Activated CD8-positive, alpha-beta memory T cell treated with anti-CD3 and anti-CD28 coated beads, Interleukin-2, amount 10 ng/mL, durations not matched to agents 7 days and 5 days (primary cell): ENCODE data around the gene PTPRN2. TPM values are rescaled to one million over a fixed set of nuclear protein-coding genes. Genes with fewer than 3 reads are reported as not detected.

ENCODE experiments used
- ATAC-seq: fragments of 150-1000 bp; cut with Tn5 transposase; one replicate; pipeline ENCODE4 v1.10.0; 2021; ENCODE audit warnings: moderate library complexity
- CTCF ChIA-PET: fragments of 350-600 bp; sonication (Branson Sonifier 250); formaldehyde crosslinking; loops from one replicate; lab custom pipeline; 2021; ENCODE audit warnings: antibody characterized with exemption; lab: Charles Lee
- DNase-seq: peaks from one replicate; pipeline ENCODE4 v3.0.0-alpha.2; 2020
- H3K27ac Mint-ChIP-seq: one replicate; pipeline ENCODE4 v1.8.0; 2021; ENCODE audit warnings: mild to moderate bottlenecking, mixed read lengths
- H3K27me3 Mint-ChIP-seq: one replicate; pipeline ENCODE4 v1.8.0; 2021; ENCODE audit warnings: mixed read lengths
- H3K36me3 Mint-ChIP-seq: one replicate; pipeline ENCODE4 v1.8.0; 2021; ENCODE audit warnings: mild to moderate bottlenecking, mixed read lengths
- H3K4me1 Mint-ChIP-seq: one replicate; pipeline ENCODE4 v1.8.0; 2021; ENCODE audit warnings: mixed read lengths
- H3K4me3 Mint-ChIP-seq: one replicate; pipeline ENCODE4 v1.8.0; 2021; ENCODE audit warnings: mild to moderate bottlenecking, moderate library complexity, mixed read lengths
- H3K9me3 Mint-ChIP-seq: one replicate; pipeline ENCODE4 v1.8.0; 2022; ENCODE audit warnings: low read depth, mixed read lengths
- total RNA-seq, 2 experiments: library from RNA; stranded (reverse); gene quantifications; one replicate each; pipeline ENCODE4 v1.2.3, GENCODE V29; 2021

Gene PTPRN2
- total RNA-seq, 2 experiments from 2014 or later = 3.2 to 5.7 TPM

DNA sequence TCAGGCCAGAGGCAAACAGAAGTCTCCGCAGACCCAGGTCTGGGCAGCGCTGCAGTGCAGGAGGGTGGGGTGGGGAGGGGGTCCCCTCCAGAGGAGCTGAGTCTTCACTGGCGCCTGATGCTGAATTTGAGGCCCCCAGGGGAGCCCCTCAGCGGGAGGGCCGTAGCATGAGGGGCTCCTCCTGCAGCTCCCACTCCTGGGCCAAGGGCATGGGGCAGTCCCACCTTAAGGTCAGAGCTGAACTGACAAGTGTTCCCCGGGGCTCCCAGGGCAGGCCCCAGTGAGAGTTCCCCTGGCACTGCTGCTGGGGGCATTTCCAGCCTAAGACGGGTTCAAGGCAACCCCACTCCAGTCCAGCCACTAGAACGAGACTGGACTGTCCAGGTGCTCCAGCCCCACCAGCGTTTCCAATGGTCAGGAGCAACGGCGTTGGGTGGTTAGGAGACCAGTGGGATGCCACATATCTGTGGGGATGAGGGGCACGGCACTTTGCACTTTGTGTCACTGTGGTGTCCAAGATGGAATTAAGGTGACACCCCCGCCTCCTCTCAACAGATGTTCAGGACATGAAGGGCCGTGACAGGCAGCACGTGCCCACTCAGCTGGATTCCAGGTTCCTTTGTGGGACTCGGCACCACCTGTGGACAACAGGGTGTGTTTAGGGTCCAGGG, 139.1 kb downstream of the PTPRN2 start:
- ATAC-seq = no peak
- no peaks in the 10 kb centered on the region for H3K27me3 Mint-ChIP-seq
- H3K27ac Mint-ChIP-seq = no peak overlapping the region
- no peaks in the 10 kb centered on the region for H3K36me3 Mint-ChIP-seq
- H3K4me3 Mint-ChIP-seq = no peak overlapping the region
- no peaks in the 10 kb centered on the region for H3K4me1 Mint-ChIP-seq
- CTCF ChIA-PET = no interaction called here
- no peak for DNase-seq
- H3K9me3 Mint-ChIP-seq = no peaks in the 10 kb centered on the region

DNA sequence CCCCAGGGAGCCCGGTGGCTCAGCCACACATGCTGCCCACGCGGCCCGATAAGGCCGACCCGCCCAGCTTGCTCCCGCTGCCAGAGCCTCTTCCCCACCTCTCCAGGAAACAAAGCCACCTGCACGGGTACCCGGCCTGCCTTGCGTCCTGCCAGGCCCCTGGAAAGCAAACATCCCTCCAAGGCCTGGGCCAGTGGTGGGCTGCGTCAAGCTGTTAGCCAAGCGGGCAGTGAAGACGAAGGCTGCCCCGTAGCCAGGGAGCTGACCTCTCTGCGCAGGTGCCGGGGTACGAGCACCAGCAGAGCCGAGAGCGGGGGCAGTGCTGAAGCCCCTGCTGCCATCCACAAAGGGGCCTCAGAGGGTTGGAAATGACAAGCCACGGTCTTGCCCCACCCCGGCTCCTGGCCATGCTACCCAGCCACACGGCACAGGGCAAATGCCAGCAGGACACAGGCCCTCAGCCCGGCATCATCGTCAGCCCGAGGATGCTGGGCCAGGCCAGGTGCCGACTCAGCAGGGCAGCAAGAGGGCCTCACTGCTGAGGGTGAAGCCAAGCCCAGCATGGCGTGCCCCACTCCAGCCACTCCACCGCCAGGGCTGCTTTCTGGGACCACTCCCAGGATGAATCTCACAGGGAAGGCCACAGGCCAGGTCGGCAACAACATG, 140.0 kb downstream of the PTPRN2 start:
- Mint-ChIP-seq H3K4me3 (no peak overlapping the region), H3K36me3 (no peaks in the 10 kb centered on the region), H3K27ac (no peak overlapping the region), H3K9me3 (no peaks in the 10 kb centered on the region), H3K4me1 (no peaks in the 10 kb centered on the region), H3K27me3 (no peaks in the 10 kb centered on the region)
- ATAC-seq (no peak), DNase-seq (no peak)
- CTCF ChIA-PET = no interaction called here

DNA sequence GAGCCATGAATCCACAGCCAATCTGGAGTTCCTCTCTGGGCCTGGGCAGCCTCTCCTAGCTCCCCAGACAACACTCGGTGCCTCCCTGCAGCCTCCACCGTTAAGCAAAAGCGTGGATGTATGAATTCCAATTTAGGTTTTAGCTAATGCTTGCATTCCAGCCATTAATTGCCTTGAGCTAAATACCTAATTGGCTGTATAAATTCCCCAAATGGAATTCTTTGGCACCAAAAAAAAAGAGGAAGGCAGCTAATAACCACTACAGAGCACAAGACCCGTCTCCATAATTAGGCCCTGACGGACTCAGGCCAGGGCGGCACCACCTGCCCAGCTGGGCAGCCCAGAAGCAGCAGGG, 140.5 kb downstream of the PTPRN2 start:
- ATAC-seq = no peak
- Mint-ChIP-seq H3K36me3 (no peaks in the 10 kb centered on the region), H3K4me3 (no peak overlapping the region), H3K9me3 (no peaks in the 10 kb centered on the region), H3K27ac (no peak overlapping the region), H3K4me1 (no peaks in the 10 kb centered on the region), H3K27me3 (no peaks in the 10 kb centered on the region)
- DNase-seq = no peak
- CTCF ChIA-PET = no interaction called here

DNA sequence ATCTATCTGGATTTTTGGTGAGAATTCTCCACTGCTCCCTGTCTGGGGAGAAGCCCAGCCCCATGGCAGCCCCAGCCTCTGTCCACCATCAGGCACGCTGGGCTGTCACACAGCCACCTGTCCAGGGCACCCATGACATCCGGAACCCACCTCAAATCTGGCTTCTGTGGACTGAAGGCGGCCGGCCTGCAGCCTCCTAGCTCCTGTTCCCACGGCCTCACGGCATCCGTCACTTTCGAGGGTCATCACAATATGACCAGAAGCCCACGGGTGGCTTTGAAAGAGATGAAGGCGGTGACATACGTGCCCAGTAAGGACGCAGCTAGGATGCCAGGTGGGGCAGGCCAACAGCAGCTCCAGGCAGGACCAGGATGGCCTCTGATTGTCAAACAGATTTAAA, 140.9 kb downstream of the PTPRN2 start:
- ATAC-seq = no peak
- H3K27me3 Mint-ChIP-seq = no peaks in the 10 kb centered on the region
- H3K27ac Mint-ChIP-seq = no peak overlapping the region
- H3K9me3 Mint-ChIP-seq = no peaks in the 10 kb centered on the region
- no peaks in the 10 kb centered on the region for H3K4me1 Mint-ChIP-seq
- no peaks in the 10 kb centered on the region for H3K36me3 Mint-ChIP-seq
- DNase-seq = no peak
- CTCF ChIA-PET = no interaction called here
- no peak overlapping the region for H3K4me3 Mint-ChIP-seq

DNA sequence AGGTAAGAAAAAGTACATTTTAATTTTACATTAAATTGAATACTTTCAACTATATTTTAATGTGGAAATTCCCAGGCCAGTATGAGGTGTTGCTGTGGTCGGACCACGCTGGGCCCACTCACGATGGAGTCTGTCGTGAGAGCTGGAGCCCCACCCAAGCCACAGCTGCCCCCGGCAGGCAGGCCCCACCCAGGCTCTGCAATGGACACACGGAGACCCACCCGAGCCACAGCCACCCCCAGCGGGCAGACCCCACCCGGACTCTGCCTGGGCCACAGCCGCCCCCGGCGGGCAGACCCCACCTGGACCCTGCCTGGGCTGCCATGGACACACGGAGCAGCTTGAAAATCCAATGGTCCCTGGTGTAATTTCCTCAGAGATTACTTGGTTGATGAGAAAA, 141.3 kb downstream of the PTPRN2 start:
- Mint-ChIP-seq H3K27ac (no peak overlapping the region), H3K4me3 (no peak overlapping the region), H3K4me1 (no peaks in the 10 kb centered on the region), H3K9me3 (peaks cover 3% of the 10 kb centered on the region), H3K27me3 (no peaks in the 10 kb centered on the region), H3K36me3 (no peaks in the 10 kb centered on the region)
- CTCF ChIA-PET = no interaction called here
- DNase-seq = no peak
- no peak for ATAC-seq

DNA sequence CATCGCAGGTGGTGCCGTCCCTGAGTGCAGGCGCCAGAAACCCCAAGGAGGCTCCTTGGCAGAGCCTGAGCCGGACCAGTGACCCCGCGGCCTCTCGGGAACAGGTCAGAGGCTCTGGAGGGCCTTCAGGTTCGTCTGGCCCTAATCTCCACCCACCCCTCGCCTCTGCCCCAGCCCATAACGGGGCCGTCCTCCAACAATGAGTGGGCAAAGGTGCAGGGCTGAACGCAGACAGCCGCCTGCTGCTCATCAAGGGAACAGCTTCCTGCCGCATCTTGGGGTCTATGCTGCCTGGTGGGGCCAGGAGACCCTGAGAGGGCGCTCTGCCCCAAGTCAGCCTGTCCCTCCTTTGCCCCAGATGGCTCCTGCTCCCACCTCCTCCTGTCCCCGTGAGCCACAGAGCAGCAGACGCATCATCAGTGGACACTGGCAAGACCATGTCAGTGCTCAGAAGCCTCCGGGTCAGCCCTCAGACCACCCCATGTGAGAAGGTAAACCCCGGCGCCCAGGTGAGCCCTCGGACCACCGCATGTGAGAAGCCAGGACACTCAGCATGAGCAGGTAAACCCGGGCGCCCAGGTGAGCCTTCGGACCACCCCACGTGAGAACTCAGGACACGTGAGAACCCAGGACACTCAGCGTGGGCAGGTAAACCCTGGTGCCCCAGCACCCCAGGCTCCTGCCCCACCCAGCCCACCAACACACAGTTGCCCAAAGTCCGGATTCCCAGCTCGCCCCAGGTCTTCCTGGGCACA, 142.0 kb downstream of the PTPRN2 start:
- no peak for ATAC-seq
- H3K4me3 Mint-ChIP-seq = no peak overlapping the region
- CTCF ChIA-PET = no interaction called here
- H3K27ac Mint-ChIP-seq = no peak overlapping the region
- H3K4me1 Mint-ChIP-seq = no peaks in the 10 kb centered on the region
- H3K36me3 Mint-ChIP-seq = no peaks in the 10 kb centered on the region
- no peak for DNase-seq
- no peaks in the 10 kb centered on the region for H3K27me3 Mint-ChIP-seq
- H3K9me3 Mint-ChIP-seq = peaks cover 9% of the 10 kb centered on the region

DNA sequence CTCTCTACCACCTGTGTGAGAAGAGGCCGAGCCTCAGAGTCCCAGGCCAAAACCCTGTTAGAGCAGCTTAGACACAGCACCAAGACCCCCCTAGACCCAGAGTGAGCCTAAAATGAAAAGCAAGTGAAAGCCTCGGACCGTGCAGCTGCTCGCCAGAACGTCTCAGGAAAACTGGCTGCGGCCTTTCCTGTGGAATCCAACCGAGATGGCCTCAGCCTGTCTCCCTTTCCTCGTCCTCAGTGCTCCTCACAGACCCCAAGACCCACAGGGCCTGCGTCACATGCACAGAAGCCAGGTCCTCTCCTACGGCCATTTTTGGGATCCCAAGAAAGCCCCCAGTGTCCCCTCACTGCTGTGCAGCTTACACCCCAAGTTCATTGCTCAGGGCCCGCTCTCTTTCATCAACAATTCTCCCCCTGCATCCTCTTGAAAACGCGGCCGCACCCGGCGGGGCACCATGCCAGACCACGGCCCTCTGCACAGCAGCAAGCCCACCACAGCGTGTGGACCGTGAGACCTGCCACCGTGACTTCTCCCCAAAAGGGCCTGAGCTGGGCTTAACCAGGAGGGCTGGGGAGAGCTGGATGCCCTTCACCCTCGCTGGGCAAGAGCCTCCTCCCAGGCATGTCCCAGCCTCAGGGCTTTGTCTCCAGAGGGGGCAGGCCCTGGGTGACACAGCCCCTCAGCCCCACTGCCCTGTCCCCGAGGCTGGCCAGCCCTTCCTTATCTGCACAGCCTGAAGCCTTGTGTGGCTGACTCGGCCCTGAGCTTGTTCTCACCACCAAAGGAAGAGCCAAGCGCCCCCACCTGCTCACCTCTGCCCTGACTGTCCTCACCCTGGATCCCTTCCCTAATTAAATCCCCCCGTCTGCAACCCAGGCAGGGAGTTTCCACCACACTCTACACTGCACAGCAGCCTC, 142.9 kb downstream of the PTPRN2 start:
- ATAC-seq (no peak), DNase-seq (no peak)
- H3K27me3 Mint-ChIP-seq = no peaks in the 10 kb centered on the region
- H3K4me1 Mint-ChIP-seq = no peaks in the 10 kb centered on the region
- no peak overlapping the region for H3K27ac Mint-ChIP-seq
- H3K9me3 Mint-ChIP-seq = peaks cover 14% of the 10 kb centered on the region
- no peak overlapping the region for H3K4me3 Mint-ChIP-seq
- H3K36me3 Mint-ChIP-seq = no peaks in the 10 kb centered on the region
- CTCF ChIA-PET = no interaction called here

DNA sequence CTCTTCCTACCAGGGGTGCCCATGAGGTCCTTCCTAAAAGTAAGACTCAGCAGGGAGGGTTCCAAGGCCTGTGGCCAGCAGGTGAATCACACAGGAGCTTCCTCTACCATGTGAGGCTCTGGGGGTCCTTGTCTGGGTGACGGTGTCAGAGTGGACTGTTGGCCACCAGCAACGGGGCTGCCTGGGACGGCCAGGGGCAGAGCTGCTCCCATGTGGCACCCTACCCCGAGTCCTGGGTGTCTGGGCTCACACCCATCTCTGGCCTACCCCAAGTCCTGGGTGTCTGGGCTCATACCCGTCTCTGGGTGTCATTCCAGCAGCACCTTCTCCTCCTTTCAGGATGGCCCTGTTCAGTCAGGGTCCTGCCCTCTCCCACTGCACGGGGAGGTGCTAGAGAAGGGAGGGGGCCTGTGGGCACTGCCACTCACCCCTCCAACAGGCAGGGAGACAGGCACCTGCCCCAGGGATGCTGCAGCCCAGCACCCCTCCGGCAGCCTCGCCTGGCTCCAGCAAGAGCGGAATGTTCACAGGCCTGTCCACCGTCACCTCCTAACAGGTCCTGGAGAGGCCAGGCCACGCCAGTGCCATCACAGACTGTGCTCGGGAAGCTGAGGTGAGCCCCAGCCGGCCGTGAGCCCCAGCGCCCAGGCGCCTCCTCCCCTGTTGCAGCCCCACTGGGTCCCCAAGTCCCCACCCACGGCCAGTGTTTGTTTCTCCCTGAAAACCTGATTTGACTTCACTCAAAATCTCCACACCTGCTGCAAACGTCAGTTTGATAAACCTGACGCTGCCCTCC, 143.7 kb downstream of the PTPRN2 start:
- CTCF ChIA-PET = no interaction called here

DNA sequence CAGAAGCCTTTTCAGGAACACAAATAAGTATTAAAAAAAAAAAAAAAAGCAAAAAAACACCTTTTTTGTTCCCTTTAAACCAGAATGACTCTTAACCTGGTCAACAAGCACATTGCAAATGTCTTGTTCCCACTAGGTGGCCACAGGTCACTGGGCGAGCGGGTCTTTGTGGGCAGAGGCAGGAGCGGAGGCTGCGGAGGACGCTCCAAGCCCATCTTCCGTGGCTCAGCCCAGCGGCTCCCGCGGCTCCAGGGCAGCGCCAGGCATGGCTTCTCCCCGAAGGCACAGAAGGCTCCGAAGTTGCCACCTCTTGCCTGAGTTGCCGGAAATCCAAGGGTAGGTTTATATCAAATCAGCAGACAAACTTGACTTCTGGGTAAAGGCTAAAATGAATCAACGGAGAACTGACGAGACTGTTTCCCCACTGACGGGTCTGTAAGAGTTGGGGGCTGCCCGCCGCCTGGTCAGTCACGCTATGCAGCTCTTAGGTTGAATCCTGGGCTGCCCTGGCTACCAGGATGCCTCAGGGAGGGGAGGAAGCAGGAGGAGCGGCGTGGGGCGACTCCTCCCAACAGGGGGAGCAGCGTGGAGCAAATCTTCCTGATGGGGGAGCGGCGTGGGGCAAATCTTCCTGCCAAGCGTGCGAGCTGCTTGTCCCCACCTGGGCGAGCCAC, 144.5 kb downstream of the PTPRN2 start:
- Mint-ChIP-seq H3K4me1 (no peaks in the 10 kb centered on the region), H3K9me3 (peaks cover 14% of the 10 kb centered on the region), H3K4me3 (no peak overlapping the region), H3K27me3 (no peaks in the 10 kb centered on the region), H3K36me3 (no peaks in the 10 kb centered on the region), H3K27ac (no peak overlapping the region)
- DNase-seq (no peak), ATAC-seq (no peak)
- CTCF ChIA-PET = no interaction called here

More for the DNA sequence above, 143.7 kb downstream of the PTPRN2 start:
- ATAC-seq (no peak), DNase-seq (no peak)
- Mint-ChIP-seq H3K9me3 (peaks cover 14% of the 10 kb centered on the region), H3K4me3 (no peak overlapping the region), H3K27ac (no peak overlapping the region), H3K27me3 (no peaks in the 10 kb centered on the region), H3K36me3 (no peaks in the 10 kb centered on the region), H3K4me1 (no peaks in the 10 kb centered on the region)

DNA sequence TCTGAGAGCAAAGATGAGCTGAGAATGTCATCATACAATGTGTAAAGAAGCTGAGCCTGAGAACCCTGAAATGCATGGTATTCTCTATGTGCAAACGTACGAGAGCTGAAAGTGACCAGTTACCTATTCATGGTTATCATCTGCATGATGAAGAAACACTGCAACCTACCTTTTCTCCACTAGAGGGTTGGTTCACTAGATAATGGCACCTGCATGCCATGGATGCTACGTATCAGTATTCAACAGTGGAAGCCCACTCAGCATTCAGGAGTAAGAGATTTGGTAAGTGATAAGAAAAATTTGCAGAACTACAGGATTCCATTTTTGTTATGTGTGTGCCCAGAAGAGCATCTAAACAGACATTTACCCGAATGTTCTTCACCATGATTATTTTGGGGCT, 145.4 kb downstream of the PTPRN2 start:
- CTCF ChIA-PET = no interaction called here
- Mint-ChIP-seq H3K9me3 (peaks cover 14% of the 10 kb centered on the region), H3K4me1 (no peaks in the 10 kb centered on the region), H3K27ac (no peak overlapping the region), H3K36me3 (no peaks in the 10 kb centered on the region), H3K4me3 (no peak overlapping the region), H3K27me3 (peaks cover 1% of the 10 kb centered on the region)
- DNase-seq (no peak), ATAC-seq (no peak)

DNA sequence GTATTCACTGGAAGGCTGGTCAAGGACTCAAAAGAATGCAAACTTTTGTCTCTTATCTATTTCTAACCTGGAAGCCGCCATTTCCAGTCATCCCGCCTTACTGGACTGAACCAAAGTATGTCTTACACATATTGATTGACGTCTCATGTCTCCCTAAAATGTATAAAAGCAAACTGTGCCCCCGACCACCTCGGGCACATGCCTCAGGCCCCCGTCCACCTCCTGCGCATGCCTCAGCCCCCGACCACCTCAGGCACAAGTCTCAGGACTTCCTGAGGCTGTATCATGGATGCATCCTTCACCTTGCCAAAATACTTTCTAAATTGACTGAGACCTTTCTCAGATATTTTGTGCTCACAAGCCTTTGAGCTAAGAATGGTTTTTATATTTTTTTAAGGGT, 148.6 kb downstream of the PTPRN2 start:
- no peak overlapping the region for H3K4me3 Mint-ChIP-seq
- no peak for DNase-seq
- H3K27ac Mint-ChIP-seq = no peak overlapping the region
- no peak for ATAC-seq
- H3K27me3 Mint-ChIP-seq = peaks cover 10% of the 10 kb centered on the region
- peaks cover 14% of the 10 kb centered on the region for H3K9me3 Mint-ChIP-seq
- H3K4me1 Mint-ChIP-seq = no peaks in the 10 kb centered on the region
- CTCF ChIA-PET = no interaction called here
- no peaks in the 10 kb centered on the region for H3K36me3 Mint-ChIP-seq
